Keratinocyte (primary cell): ENCODE results near the gene PTBP1. TPM values are rescaled to one million over a fixed set of nuclear protein-coding genes. Genes with fewer than 3 reads are reported as not detected.

Experiments
- DNase-seq: peaks from one replicate; pipeline ENCODE4 v3.0.0-alpha.2; 2011; ENCODE audit warnings: low read depth, missing footprints, low spot score
- FAIRE-seq: peaks from 2 replicates; lab custom pipeline; 2011; peaks lifted over from hg19 to GRCh38; lab: Jason Lieb, UNC
- H2AFZ ChIP-seq: 2 replicates; pipeline ENCODE4 v1.6.0; 2012; ENCODE audit warnings: low read length, control low read depth, inconsistent platforms; ENCODE audit not compliant: control insufficient read depth
- H3K27ac ChIP-seq: 2 replicates; pipeline ENCODE4 v1.5.1; 2011; ENCODE audit warnings: low read length; ENCODE audit not compliant: control insufficient read depth, insufficient read depth
- H3K27me3 ChIP-seq: 3 replicates; pipeline ENCODE4 v1.6.0; 2011; ENCODE audit warnings: low read length; ENCODE audit not compliant: control insufficient read depth, insufficient read depth; ENCODE audit errors: extremely low read depth
- H3K36me3 ChIP-seq, 2 experiments: 2 replicates in 1 of 2; 3 replicates in 1 of 2; pipeline ENCODE4 v1.5.1; 2011; ENCODE audit warnings: low read length in 2 of 2, mild to moderate bottlenecking in 1 of 2; ENCODE audit not compliant: control insufficient read depth in 2 of 2, insufficient read depth in 2 of 2; ENCODE audit errors: extremely low read depth in 1 of 2
- H3K4me1 ChIP-seq: 3 replicates; pipeline ENCODE4 v1.5.1; 2011; ENCODE audit warnings: low read length; ENCODE audit not compliant: control insufficient read depth, insufficient read depth; ENCODE audit errors: extremely low read depth
- H3K4me2 ChIP-seq: 3 replicates; pipeline ENCODE4 v1.6.0; 2011; ENCODE audit warnings: low read depth, low read length; ENCODE audit not compliant: control insufficient read depth, insufficient read depth; ENCODE audit errors: extremely low read depth
- H3K4me3 ChIP-seq, 3 experiments: fragments of 200-600 bp in 1 of 3; sonication (generic) in 1 of 3; 2 replicates in 2 of 3; 3 replicates in 1 of 3; pipeline ENCODE4 v1.5.1; 2011 to 2016; ENCODE audit warnings: low read length in 3 of 3, mild to moderate bottlenecking in 3 of 3, control low read depth in 2 of 3, inconsistent platforms in 1 of 3, low read depth in 1 of 3, mixed read lengths in 1 of 3, mixed run types in 1 of 3, moderate library complexity in 1 of 3; ENCODE audit not compliant: control insufficient read depth in 2 of 3, insufficient read depth in 2 of 3; ENCODE audit errors: extremely low read depth in 1 of 3
- H3K79me2 ChIP-seq: 2 replicates; pipeline ENCODE4 v1.6.0; 2012; ENCODE audit warnings: low read length; ENCODE audit not compliant: control insufficient read depth, insufficient read depth
- H3K9ac ChIP-seq: 3 replicates; pipeline ENCODE4 v1.6.0; 2011; ENCODE audit warnings: low read length; ENCODE audit not compliant: control insufficient read depth, insufficient read depth; ENCODE audit errors: extremely low read depth
- H3K9me1 ChIP-seq: 3 replicates; pipeline ENCODE4 v1.6.0; 2011; ENCODE audit warnings: low read length; ENCODE audit not compliant: control insufficient read depth, insufficient read depth; ENCODE audit errors: extremely low read depth
- H3K9me3 ChIP-seq: 2 replicates; pipeline ENCODE4 v1.5.1; 2012; ENCODE audit warnings: low read depth, low read length; ENCODE audit not compliant: control insufficient read depth
- H4K20me1 ChIP-seq: 3 replicates; pipeline ENCODE4 v1.6.0; 2011; ENCODE audit warnings: low read length; ENCODE audit not compliant: control insufficient read depth, insufficient read depth; ENCODE audit errors: extremely low read depth
- CTCF ChIP-seq, 3 experiments: IDR thresholded peaks in 1 of 3; conservative IDR thresholded peaks in 1 of 3; optimal IDR thresholded peaks in 1 of 3; 2 replicates in 2 of 3; 3 replicates in 1 of 3; pipeline versions ENCODE3 to v1.5.1; 2011; ENCODE audit warnings: low read length in 3 of 3, mild to moderate bottlenecking in 3 of 3, moderate library complexity in 2 of 3, control low read depth in 1 of 3, inconsistent platforms in 1 of 3; ENCODE audit not compliant: insufficient read depth in 2 of 3; ENCODE audit errors: extremely low read depth in 1 of 3
- EZH2 ChIP-seq: IDR thresholded peaks from one replicate; pipeline ENCODE4 v1.6.1; 2012; ENCODE audit warnings: inconsistent platforms, mild to moderate bottlenecking, low read length, moderate library complexity
- dilution Hi-C: fragments of 300-500 bp; cut with MboI; formaldehyde crosslinking; loops from one replicate; pipeline ENCODE4 v1.7.0; 2020; ENCODE audit warnings: low sequenced_read_pairs; ENCODE audit not compliant: extremely low pct_ligation_motif_present
- polyA plus RNA-seq, 5 experiments: library from polyadenylated mRNA; depleted of rRNA in 3 of 5; stranded (reverse) in 3 of 5; stranded (forward) in 1 of 5; unstranded in 1 of 5; fragments of >200 nt; gene quantifications; 1 replicate in 1 of 5; 2 replicates in 3 of 5; 3 replicates in 1 of 5; pipeline versions ENCODE4 v1.2.1 to v1.2.3, GENCODE V29; 2011 to 2012; ENCODE audit warnings: missing spikeins in 2 of 5, low read depth in 1 of 5, low replicate concordance in 1 of 5

PTBP1 gene
- polyA plus RNA-seq, 1 donor (not counting 4 experiments of a cell fraction or from before 2014, with no cell fraction given): 117 TPM

- H2AFZ ChIP-seq: no peak overlapping the region
- no peak overlapping the region for H3K27ac ChIP-seq
- FAIRE-seq: no peak
- H3K4me1 ChIP-seq: peaks cover 32% of the 10 kb centered on the region
- H3K9me1 ChIP-seq: no peaks in the 10 kb centered on the region
- H3K9me3 ChIP-seq: no peaks in the 10 kb centered on the region
- no peak overlapping the region for H3K4me2 ChIP-seq
- peaks cover 33 to 88% of the 10 kb centered on the region in 2 experiments for H3K36me3 ChIP-seq
- H3K27me3 ChIP-seq: no peaks in the 10 kb centered on the region
- TF ChIP-seq CTCF (optimal IDR thresholded peaks at IDR 0.05 in 1 of 3, IDR thresholded peaks at IDR 0.05 in 1 of 3, conservative IDR thresholded peaks at IDR 0.05 in 1 of 3; ENCODE audit: extremely low read depth in 1 of 3, insufficient read depth in 2 of 3, low read length in 3 of 3) (no peak), EZH2 (no peak)
- dilution Hi-C loops: no loop called here
- no peak for DNase-seq
- no peak overlapping the region for H3K9ac ChIP-seq
- H3K4me3 ChIP-seq: no peak overlapping the region
- H3K79me2 ChIP-seq: peaks cover 100% of the 10 kb centered on the region
- peaks cover 88% of the 10 kb centered on the region for H4K20me1 ChIP-seq
Observed at GRCh38 chr19:803099-803561, 5.9 kb downstream of the PTBP1 start.

- no peak overlapping the region for H2AFZ ChIP-seq
- FAIRE-seq (no peak), DNase-seq (no peak)
- TF ChIP-seq EZH2 (no peak), CTCF (optimal IDR thresholded peaks at IDR 0.05 in 1 of 3, IDR thresholded peaks at IDR 0.05 in 1 of 3, conservative IDR thresholded peaks at IDR 0.05 in 1 of 3; ENCODE audit: extremely low read depth in 1 of 3, insufficient read depth in 2 of 3, low read length in 3 of 3) (no peak)
- no peak overlapping the region for H3K4me2 ChIP-seq
- H3K27ac ChIP-seq: no peak overlapping the region
- no peaks in the 10 kb centered on the region for H3K9me3 ChIP-seq
- no peaks in the 10 kb centered on the region for H3K27me3 ChIP-seq
- peaks cover 99% of the 10 kb centered on the region for H3K79me2 ChIP-seq
- no peak overlapping the region for H3K9ac ChIP-seq
- peaks cover 35 to 85% of the 10 kb centered on the region in 2 experiments for H3K36me3 ChIP-seq
- H3K4me3 ChIP-seq: no peak overlapping the region
- H3K9me1 ChIP-seq: no peaks in the 10 kb centered on the region
- H4K20me1 ChIP-seq: peaks cover 85% of the 10 kb centered on the region
- dilution Hi-C loops: no loop called here
- H3K4me1 ChIP-seq: peaks cover 32% of the 10 kb centered on the region
Observed at GRCh38 chr19:803686-804418, 6.6 kb downstream of the PTBP1 start.
